GM19035 (cell line): Measurements from ENCODE around the gene ZSWIM5.
"Not testable (repeated sequence)": the region's sequence is repeated elsewhere in the genome, so short reads cannot be mapped to it uniquely, and the experiment has no call there.

Source experiments
- ATAC-seq: cut with Tn5 transposase; IDR thresholded peaks from one replicate; pipeline ENCODE4 v1.9.1; 2021; ENCODE audit not compliant: unreplicated experiment

The ZSWIM5 gene

DNA sequence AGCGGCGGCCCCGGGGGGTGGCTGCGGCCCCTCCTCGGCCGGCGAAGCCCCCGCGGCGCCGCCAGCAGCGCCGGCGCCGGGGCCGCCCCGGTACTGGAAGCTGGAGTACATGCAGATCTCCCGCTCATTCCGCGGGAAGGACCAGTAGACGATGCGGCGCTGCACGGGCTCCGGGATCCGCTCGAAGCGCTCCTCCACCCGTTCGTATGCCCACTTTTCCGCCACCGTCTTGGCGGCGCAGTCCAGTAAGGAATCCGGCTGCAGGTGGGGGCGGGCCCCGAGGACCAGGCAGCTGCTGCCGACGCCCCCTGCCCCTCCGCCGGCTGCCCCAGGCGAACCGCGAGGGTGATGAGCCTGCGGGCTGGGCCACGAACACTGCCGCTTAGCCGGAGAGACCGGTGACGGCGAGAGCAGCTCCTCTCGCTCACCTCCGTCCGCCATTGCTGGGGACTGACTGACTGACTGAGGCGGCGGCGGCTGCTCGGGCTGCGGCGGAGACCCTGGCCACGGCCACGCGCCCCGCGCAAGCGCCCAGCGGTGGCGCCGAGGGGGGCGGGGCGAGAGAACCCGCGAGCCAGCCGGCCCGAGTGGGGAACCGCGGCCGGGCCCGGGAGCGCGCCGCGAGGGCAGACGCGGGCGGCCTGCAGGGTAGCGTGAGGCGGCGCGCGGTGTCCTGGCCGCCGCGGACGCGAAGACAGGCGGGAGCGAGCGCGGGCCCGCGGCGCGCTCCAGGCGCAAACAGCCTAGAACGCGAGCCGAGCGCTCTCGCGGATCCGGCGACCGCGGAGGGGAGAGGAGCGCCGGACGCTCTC lies at the start of gene ZSWIM5:
TSS of gene ZSWIM5 (minus strand) at position 696 of the 812 bp plus-strand sequence. CDS start at position 441, 255 bp downstream.
- peak; percentile 66 for ATAC-seq

DNA sequence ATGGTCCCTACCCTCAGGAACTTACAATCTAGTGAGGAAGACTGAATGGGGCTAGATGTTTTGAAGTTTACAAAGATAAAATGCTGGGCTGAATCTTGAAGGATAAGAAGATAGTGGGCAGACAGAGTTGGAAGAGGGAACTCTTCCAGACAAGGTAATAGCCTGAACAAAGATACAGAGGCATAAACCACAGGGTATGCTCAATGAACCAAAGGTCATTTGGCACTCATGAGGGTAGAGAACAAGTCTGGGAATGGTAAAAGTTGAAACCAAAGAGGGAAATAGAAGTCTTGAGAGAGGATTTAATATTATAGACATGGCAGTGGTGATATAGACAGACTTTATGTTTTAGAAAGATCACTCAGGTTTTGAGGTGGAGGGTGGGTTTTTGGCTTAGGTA lies 48.1 kb upstream of the ZSWIM5 start:
- ATAC-seq, result no peak

GRCh38 chr1:45250544-45250943 lies 44.1 kb upstream of the ZSWIM5 start:
- ATAC-seq, result no peak

DNA sequence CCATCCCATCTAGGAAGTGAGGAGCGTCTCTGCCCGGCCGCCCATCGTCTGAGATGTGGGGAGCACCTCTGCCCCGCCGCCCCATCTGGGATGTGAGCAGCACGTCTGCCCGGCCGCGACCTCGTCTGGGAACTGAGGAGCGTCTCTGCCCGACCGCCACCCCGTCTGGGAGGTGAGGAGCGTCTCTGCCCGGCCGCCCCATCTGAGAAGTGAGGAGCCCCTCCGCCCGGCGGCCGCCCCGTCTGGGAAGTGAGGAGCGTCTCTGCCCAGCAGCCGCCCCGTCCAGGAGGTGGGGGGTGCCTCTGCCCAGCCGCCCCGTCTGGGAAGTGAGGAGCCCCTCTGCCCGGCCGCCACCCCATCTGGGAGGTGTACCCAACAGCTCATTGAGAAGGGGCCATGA lies 41.6 kb upstream of the ZSWIM5 start:
- ATAC-seq, result not testable (repeated sequence)

DNA sequence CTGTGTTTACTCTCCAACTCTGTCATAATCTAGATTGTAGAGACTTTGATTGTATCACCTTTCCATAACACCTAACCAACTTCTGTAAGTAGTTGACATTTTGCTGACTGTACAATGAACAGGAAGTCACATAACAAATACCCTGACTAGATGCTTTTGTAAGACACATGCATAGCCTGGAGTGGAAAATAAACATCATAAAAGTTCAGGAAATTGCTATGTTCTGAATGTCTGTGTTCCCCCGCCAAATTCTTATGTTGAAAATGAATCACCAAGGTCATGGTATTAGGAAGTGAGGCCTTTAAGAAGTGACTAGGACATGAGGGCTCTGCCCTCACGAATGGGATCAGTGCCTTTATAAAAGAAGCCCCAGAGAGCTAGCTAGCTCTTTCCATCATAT lies 40.4 kb upstream of the ZSWIM5 start:
- no peak for ATAC-seq

DNA sequence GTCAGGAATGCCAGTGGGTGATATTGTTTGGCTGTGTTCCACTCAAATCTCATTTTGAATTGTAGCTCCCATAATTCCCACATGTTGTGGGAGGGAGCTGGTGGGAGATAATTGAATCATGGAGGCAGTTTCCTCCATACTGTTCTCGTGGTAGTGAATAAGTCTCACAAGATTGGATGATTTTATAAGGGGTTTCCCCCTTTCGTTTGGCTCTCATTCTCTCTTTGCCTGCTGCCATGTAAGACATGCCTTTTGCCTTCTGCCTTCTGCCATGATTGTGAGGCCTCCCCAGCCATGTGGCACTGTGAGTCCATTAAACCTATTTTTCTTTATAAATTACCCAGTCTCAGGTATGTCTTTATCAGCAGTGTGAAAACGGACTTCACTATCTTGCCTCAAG lies 40.0 kb upstream of the ZSWIM5 start:
- ATAC-seq, result not testable (repeated sequence)

DNA sequence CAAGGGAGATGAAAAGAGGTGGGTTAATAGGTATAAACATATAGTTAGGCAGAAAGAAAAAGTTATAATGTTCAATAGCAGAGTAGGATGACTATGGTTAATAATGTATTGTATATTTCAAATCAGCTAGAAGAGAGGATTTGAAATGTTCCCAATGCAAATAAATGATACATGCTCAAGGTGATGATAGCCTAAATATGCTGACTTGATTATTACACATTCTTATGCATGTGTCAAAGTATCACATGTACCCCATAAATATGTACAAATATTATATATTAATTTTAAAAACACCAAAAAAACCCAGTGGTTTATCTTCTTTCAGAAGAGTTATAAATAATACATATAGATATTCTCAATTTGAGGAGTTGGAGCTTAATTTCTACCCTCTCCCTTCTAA lies 38.3 kb upstream of the ZSWIM5 start:
- no peak for ATAC-seq

GRCh38 chr1:45243476-45244343 lies 37.3 kb upstream of the ZSWIM5 start:
- ATAC-seq, result no peak

DNA sequence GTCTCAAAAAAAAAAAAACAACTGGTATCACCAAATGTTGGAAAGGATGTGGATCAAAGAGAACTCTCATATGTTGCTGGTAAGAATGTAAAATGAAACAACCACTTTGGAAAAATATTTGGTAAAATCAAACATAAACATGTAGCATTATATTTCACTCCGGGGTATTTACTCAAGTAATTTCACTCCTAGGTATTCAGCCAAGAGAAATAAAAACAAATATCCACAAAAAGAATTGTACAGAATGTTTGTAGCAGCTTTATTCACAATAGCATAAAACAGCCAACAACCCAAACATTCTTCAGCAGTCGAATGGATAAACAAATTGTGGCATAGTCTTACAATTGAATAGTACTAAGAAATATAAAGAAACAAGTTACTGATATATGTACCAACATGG lies 32.4 kb upstream of the ZSWIM5 start:
- no peak for ATAC-seq

- ATAC-seq, result no peak
These were observed 29.7 kb upstream of the ZSWIM5 start for GRCh38 chr1:45236136-45236535.

DNA sequence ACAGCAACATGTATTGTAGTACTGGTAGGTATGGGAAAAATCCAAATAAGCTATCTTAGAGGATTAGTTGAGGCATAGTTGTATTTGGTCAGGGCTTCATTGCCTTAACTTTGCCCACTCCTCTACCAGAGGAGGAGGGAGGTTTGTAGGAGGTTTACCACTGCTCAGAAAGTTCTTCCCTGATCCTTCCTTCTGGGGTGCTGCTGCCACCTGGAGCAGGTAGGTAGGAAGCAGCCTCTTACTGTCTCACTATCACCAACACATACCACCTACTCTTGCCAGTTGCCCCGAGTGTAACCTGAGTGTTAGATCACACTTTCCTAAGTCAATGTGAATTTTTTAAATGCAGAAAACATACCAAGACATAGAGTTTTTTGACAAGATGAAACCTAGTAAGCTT lies 24.1 kb upstream of the ZSWIM5 start:
- ATAC-seq, result no peak

DNA sequence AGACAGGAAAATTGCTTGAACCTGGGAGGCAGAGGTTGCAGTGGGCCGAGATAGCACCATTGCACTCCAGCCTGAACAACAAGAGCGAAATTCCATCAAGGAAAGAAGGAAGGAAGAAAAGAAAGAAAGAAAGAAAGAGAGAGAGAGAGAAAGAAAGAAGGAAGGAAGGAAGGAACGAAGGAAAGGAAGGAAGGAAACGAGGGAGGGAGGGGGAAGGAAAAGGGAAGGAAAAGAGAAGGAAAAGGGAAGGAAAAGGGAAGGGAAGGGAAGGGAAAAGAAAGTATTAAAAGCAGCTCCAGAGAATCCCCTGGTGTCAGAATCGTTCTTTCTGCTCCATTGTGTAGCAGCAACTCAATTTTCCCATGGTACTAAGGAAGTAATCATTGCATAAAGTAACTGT lies 19.2 kb upstream of the ZSWIM5 start:
- no peak for ATAC-seq

GRCh38 chr1:45223710-45224109 lies 17.3 kb upstream of the ZSWIM5 start:
- not testable (repeated sequence) for ATAC-seq

GRCh38 chr1:45221716-45222115 lies 15.3 kb upstream of the ZSWIM5 start:
- no peak for ATAC-seq

DNA sequence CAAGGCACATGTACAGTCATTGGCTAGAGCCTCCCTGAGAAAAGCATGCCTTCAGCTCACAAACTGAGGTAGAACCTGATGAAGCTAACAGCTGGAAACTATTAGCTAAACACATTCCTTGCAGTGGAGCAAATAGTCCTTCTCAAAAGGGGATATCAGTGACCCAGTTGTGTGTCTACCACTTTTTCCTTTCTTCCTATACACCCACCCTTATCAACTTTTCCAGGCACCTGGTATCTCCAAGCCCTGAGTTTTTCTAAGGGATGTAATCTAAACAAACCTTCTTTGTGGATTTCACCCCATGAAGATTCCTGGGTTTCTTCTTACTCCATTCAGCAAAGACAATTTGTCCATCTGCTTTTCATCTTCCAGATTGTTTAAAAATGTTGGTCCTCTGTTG lies 10.5 kb upstream of the ZSWIM5 start:
- no peak for ATAC-seq

GRCh38 chr1:45216200-45216541 lies 9.8 kb upstream of the ZSWIM5 start:
- no peak for ATAC-seq

GRCh38 chr1:45215485-45216199 lies 9.2 kb upstream of the ZSWIM5 start:
- no peak for ATAC-seq

GRCh38 chr1:45213892-45214291 lies 7.5 kb upstream of the ZSWIM5 start:
- ATAC-seq, result no peak

- no peak for ATAC-seq
These were observed 4.7 kb upstream of the ZSWIM5 start for GRCh38 chr1:45211076-45211475.

GRCh38 chr1:45206808-45207623 lies 611 bp upstream of the ZSWIM5 start:
- no peak for ATAC-seq
